SK-N-MC (cell line): Measurements from ENCODE around the gene S100A14.
"Not testable (repeated sequence)": the region's sequence is repeated elsewhere in the genome, so short reads cannot be mapped to it uniquely, and the experiment has no call there.

ENCODE experiments used
- DNase-seq: peaks from one replicate; pipeline ENCODE4 v3.0.0-alpha.2; 2011; ENCODE audit warnings: low read depth, low spot score
- H3K27ac ChIP-seq: fragments of 200-600 bp; sonication (generic); 2 replicates; pipeline ENCODE4 v1.5.1; 2016; ENCODE audit warnings: mixed run types
- H3K36me3 ChIP-seq: fragments of 200-600 bp; sonication (generic); 2 replicates; pipeline ENCODE4 v1.6.1; 2017; ENCODE audit warnings: antibody characterized with exemption, low read length, mixed read lengths; ENCODE audit not compliant: insufficient read depth
- H3K4me3 ChIP-seq: fragments of 200-600 bp; sonication (generic); 2 replicates; pipeline ENCODE4 v1.5.1; 2016
- H3K9ac ChIP-seq: fragments of 200-600 bp; sonication (generic); 2 replicates; pipeline ENCODE4 v1.8.0; 2017; ENCODE audit warnings: mixed run types, mixed read lengths; ENCODE audit not compliant: insufficient read length
- H3K9me3 ChIP-seq: fragments of 200-600 bp; sonication (generic); 2 replicates; pipeline ENCODE4 v1.6.1; 2017; ENCODE audit warnings: low read depth, mild to moderate bottlenecking, antibody characterized with exemption, low read length, moderate library complexity, mixed read lengths
- EZH2 ChIP-seq: fragments of 200-600 bp; sonication (generic); IDR thresholded peaks from one replicate; pipeline ENCODE4 v1.6.1; 2017; ENCODE audit warnings: antibody characterized with exemption
- FOXP2 ChIP-seq: optimal IDR thresholded peaks from 2 replicates; pipeline ENCODE3; 2011; ENCODE audit warnings: mild to moderate bottlenecking, moderate library complexity; ENCODE audit not compliant: insufficient read depth; ENCODE audit errors: extremely low read length, control extremely low read depth
- POLR2AphosphoS5 ChIP-seq: IDR thresholded peaks from 2 replicates; pipeline ENCODE4 v1.6.1; 2012; ENCODE audit warnings: mild to moderate bottlenecking, low read depth, low read length, borderline replicate concordance

S100A14 gene

GRCh38 chr1:153643100-153643499 lies 27.0 kb upstream of the S100A14 start:
- Histone ChIP-seq H3K4me3 (no peak overlapping the region), H3K9me3 (no peaks in the 10 kb centered on the region), H3K36me3 (peaks cover 86% of the 10 kb centered on the region), H3K27ac (no peak overlapping the region), H3K9ac (no peak overlapping the region)
- TF ChIP-seq POLR2AphosphoS5 = 0 out of 2 replicates have a peak, but pooled peaks have one; percentile 4
- TF ChIP-seq EZH2 = no peak
- no peak for TF ChIP-seq FOXP2
- no peak for DNase-seq

DNA sequence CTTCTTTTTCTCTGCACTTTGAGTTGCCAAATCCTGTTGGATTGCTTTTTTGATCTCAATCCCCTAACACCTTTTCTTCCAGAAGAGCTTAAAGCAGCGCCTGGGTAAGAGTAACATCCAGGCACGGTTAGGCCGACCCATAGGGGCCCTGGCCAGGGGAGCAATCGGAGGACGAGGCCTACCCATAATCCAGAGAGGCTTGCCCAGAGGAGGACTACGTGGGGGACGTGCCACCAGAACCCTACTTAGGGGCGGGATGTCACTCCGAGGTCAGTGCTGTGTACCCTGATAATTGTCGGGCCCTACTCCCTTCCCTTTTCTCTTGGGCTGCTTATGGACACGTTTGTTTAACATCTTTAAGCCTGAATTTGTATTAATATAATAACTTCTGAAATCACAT lies 26.0 kb upstream of the S100A14 start:
- TF ChIP-seq POLR2AphosphoS5 (peak; percentile 19; the same call in 1 of the 2 replicates), FOXP2 (no peak)
- peaks cover 95% of the 10 kb centered on the region for H3K36me3 ChIP-seq

GRCh38 chr1:153640861-153641260 lies 24.7 kb upstream of the S100A14 start:
- TF ChIP-seq POLR2AphosphoS5 (no peak), FOXP2 (no peak), EZH2 (no peak)
- H3K9ac ChIP-seq = no peak overlapping the region
- H3K36me3 ChIP-seq = peaks cover 100% of the 10 kb centered on the region
- no peak overlapping the region for H3K4me3 ChIP-seq
- DNase-seq = no peak
- no peaks in the 10 kb centered on the region for H3K9me3 ChIP-seq
- H3K27ac ChIP-seq = no peak overlapping the region

More for the DNA sequence above, 26.0 kb upstream of the S100A14 start:
- Histone ChIP-seq H3K9ac (no peak overlapping the region), H3K27ac (no peak overlapping the region), H3K9me3 (no peaks in the 10 kb centered on the region), H3K4me3 (no peak overlapping the region)
- no peak for DNase-seq

DNA sequence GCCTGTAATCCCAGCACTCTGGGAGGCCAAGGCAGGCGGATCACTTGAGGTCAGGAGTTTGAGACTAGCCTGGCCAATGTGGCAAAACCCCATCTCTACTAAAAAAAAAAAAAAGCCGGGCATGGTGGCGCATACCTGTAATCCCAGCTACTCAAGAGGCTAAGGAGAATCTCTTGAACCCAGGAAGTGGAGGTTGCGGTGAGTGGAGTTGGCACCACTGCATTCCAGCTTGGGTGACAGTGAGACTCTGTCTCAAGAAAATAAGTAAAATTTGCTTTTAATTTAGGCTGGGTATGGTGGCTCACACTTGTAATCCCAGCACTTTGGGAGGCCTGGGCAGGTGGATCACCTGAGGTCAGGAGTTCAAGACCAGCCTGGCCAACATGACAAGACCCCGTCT lies 24.1 kb upstream of the S100A14 start:
- H3K9ac ChIP-seq, H3K9me3 ChIP-seq, H3K27ac ChIP-seq, H3K4me3 ChIP-seq, DNase-seq: not testable (repeated sequence)
- H3K36me3 ChIP-seq = peaks cover 100% of the 10 kb centered on the region

DNA sequence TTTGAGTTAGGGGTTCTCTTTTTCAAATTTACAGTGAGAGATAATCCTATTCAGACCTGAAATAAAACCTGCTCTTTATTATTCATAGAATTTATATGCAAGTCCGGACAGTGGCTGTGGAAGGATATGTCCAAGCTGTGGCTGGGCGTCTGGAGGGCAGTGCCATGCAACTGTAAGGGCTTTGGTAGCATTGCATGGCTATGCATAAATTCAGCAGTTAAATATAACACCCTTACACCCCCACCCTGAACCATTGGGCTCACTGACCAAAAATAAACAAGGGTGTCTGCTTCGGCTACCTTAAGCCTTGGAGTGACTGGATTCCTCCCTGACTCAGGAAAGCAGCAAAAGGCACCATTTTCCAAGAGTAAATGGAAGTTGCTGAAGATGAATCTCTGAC lies 23.2 kb upstream of the S100A14 start:
- no peak overlapping the region for H3K27ac ChIP-seq
- H3K9ac ChIP-seq = no peak overlapping the region
- TF ChIP-seq POLR2AphosphoS5 (no peak), EZH2 (no peak), FOXP2 (no peak)
- no peak for DNase-seq
- H3K36me3 ChIP-seq = peaks cover 90% of the 10 kb centered on the region
- H3K4me3 ChIP-seq = no peak overlapping the region
- H3K9me3 ChIP-seq = no peaks in the 10 kb centered on the region

DNA sequence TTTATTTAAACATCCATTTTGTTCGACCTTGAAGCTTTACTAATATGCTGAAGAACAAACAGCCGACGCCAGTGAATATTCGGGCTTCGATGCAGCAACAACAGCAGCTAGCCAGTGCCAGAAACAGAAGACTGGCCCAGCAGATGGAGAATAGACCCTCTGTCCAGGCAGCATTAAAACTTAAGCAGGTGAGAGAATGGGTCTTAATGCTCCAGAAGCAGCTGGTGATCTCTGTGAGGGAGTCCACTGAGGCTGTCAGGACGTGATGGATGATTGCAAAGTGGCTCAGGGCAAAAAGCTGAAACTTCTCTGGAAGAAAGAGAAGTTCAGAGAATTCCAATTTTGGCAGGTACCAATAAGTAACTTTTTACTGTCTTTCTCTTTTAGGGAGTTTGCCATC lies 22.1 kb upstream of the S100A14 start:
- no peak overlapping the region for H3K27ac ChIP-seq
- H3K9me3 ChIP-seq = no peaks in the 10 kb centered on the region
- TF ChIP-seq FOXP2 (no peak), EZH2 (no peak), POLR2AphosphoS5 (peak; percentile 1; the same call in 1 of the 2 replicates)
- H3K36me3 ChIP-seq = peaks cover 80% of the 10 kb centered on the region
- no peak overlapping the region for H3K4me3 ChIP-seq
- DNase-seq = no peak
- no peak overlapping the region for H3K9ac ChIP-seq

DNA sequence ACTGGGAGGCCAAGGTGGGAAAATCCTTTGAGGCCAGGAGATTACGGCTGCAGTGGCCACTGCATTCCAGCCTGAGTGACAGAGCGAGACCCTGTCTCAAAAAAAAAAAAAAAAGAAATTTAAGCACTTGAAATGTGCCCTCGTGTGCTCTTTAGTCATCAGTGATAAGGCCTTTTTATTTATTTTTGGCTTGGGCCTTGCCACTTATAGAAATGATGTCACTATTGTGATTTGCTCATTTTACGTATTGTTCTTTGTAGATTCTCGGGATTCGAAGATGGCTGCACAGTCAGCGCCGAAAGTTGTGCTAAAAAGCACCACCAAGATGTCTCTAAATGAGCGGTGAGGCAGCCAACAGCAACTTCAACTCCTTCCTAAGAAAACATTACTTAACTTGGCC lies 20.2 kb upstream of the S100A14 start:
- H3K4me3 ChIP-seq = no peak overlapping the region

GRCh38 chr1:153635872-153636271 lies 19.7 kb upstream of the S100A14 start:
- H3K9ac ChIP-seq = no peak overlapping the region
- peak overlapping the region; percentile 100 for H3K4me3 ChIP-seq
- peaks cover 56% of the 10 kb centered on the region for H3K36me3 ChIP-seq
- no peak for TF ChIP-seq EZH2
- no peak for TF ChIP-seq POLR2AphosphoS5
- TF ChIP-seq FOXP2 = no peak
- DNase-seq = no peak
- H3K9me3 ChIP-seq = no peaks in the 10 kb centered on the region
- peak overlapping the region; percentile 31; the same call in 1 of the 2 replicates for H3K27ac ChIP-seq

More for the DNA sequence above, 20.2 kb upstream of the S100A14 start:
- H3K27ac ChIP-seq = peak overlapping the region; percentile 31; the same call in 1 of the 2 replicates
- TF ChIP-seq EZH2 (no peak), POLR2AphosphoS5 (no peak)
- H3K9me3 ChIP-seq = no peaks in the 10 kb centered on the region
- H3K9ac ChIP-seq = no peak overlapping the region
- peaks cover 61% of the 10 kb centered on the region for H3K36me3 ChIP-seq
- DNase-seq = no peak

DNA sequence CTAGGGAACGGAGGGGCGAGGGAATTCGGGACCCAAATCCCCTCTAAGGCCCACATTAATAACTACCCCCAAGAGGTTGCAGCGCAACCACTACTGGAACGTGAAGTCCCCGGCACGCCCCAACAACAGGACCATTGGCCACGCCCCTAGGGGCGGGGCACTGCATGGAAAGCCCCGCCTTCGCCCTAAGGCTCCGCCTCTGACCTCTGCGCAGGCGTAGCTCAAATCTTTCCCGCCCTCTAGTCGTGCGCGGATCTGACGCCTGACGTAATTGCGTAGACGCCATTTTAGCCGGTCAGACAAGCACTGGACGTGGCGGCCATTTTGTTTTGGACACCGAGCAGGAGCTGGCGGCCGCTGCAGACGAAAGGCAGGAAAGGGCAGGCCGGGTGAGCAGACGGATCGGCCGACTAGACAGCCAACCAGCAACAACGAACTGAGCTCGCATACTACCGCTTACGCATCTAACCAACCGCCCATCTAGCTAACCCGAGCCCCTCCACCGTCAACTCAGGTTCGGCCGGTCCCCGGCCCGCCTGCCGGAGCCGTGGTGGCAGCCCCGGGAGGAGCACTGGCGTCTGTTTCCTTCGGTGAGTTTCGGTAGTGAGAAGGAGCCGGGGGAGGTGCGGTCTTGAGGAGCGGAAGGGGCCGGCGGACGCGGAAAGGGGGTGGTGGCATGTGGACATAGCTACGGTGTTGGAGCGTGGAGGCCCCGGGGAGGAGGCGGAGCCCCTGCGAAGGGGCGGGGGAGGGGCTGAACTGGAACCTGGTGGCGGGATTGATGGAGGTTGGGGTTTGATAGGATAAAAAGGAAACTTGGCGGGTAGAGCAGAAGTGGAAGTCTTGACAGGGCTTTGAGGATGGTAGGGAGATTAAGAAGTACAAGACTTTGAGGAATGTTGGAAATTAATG lies 17.9 kb upstream of the S100A14 start, which contains the start of gene CHTOP:
TSS of gene CHTOP (plus strand) at position 313 of the 912 bp plus-strand sequence. CDS start 2,523 bp downstream, outside the sequence.
- Histone ChIP-seq H3K9ac (peak within 1 kb of the TSS; percentile 100), H3K9me3 (no peaks in the 10 kb centered on the region), H3K27ac (peak within 1 kb of the TSS; percentile 100), H3K36me3 (peaks cover 38% of the 10 kb centered on the region), H3K4me3 (peak within 1 kb of the TSS; percentile 100)
- peak; percentile 94 for DNase-seq
- TF ChIP-seq EZH2 = no peak
- TF ChIP-seq POLR2AphosphoS5 = peak; percentile 89
- TF ChIP-seq FOXP2 = no peak
